Peyer's patch (tissue), 4 donors: Measurements from ENCODE around the gene CXCL6. TPM values are rescaled to one million over a fixed set of nuclear protein-coding genes. Genes with fewer than 3 reads are reported as not detected.

Source experiments
- DNase-seq, 3 donors: peaks; one replicate each; pipeline ENCODE4 v3.0.0-alpha.2; 2017 to 2019
- H3K27ac ChIP-seq, 4 donors: fragments of 200-600 bp; sonication (generic); one replicate each; pipeline ENCODE4 v1.5.1; 2016 to 2019
- H3K27me3 ChIP-seq, 2 donors: fragments of 200-600 bp; sonication (generic); one replicate each; pipeline ENCODE4 v1.5.1; 2019
- H3K36me3 ChIP-seq, 3 donors: fragments of 200-600 bp; sonication (generic); one replicate each; pipeline ENCODE4 v1.5.1; 2016 to 2019
- H3K4me1 ChIP-seq, 4 donors: fragments of 200-600 bp; sonication (generic); one replicate each; pipeline ENCODE4 v1.5.1; 2016 to 2019
- H3K4me3 ChIP-seq, 4 donors: fragments of 200-600 bp; sonication (generic); 1 replicate in 3 of 4; 2 replicates in 1 of 4; pipeline ENCODE4 v1.5.1; 2016 to 2019; ENCODE audit warnings: mild to moderate bottlenecking in 1 of 4
- H3K9me3 ChIP-seq, 4 donors: fragments of 200-600 bp; sonication (generic); one replicate each; pipeline ENCODE4 v1.5.1; 2016 to 2019; ENCODE audit warnings: mild to moderate bottlenecking in 1 of 4
- CTCF ChIP-seq, 6 experiments: fragments of 450-650 bp in 4 of 6; fragments of 200-600 bp in 2 of 6; sonication (generic) in 1 of 6; IDR thresholded peaks; one replicate each; pipeline ENCODE4 v1.5.1; 2017 to 2019; ENCODE audit warnings: antibody characterized with exemption in 6 of 6, mild to moderate bottlenecking in 3 of 6, moderate library complexity in 1 of 6
- POLR2A ChIP-seq, 2 donors: fragments of 450-650 bp; IDR thresholded peaks; one replicate each; pipeline ENCODE4 v1.5.1; 2017; ENCODE audit warnings: antibody characterized with exemption in 2 of 2, mild to moderate bottlenecking in 2 of 2, moderate library complexity in 2 of 2
- total RNA-seq, 4 donors: library from RNA; depleted of rRNA; stranded (reverse); fragments of >200 nt; gene quantifications; one replicate each; pipeline ENCODE4 v1.1.0, GENCODE V29; 2016

Gene CXCL6
- total RNA-seq, 4 donors from 2014 or later = 1.6 TPM; not detected in 3

GRCh38 chr4:73803213-73803612 is 33.3 kb upstream of the CXCL6 start:
- Histone ChIP-seq H3K4me1 (no peaks in the 10 kb centered on the region), H3K27me3 (no peaks in the 10 kb centered on the region), H3K27ac (no peak overlapping the region), H3K4me3 (no peak overlapping the region), H3K9me3 (no peaks in the 10 kb centered on the region), H3K36me3 (no peaks in the 10 kb centered on the region)
- DNase-seq = no peak
- TF ChIP-seq CTCF (IDR thresholded peaks at IDR 0.05) (no peak), POLR2A (IDR thresholded peaks at IDR 0.05) (no peak)

GRCh38 chr4:73810191-73810590 is 26.3 kb upstream of the CXCL6 start:
- H3K27ac ChIP-seq = no peak overlapping the region
- no peaks in the 10 kb centered on the region for H3K36me3 ChIP-seq
- TF ChIP-seq POLR2A (IDR thresholded peaks at IDR 0.05) = no peak
- TF ChIP-seq CTCF (IDR thresholded peaks at IDR 0.05) = no peak
- DNase-seq = no peak
- H3K9me3 ChIP-seq = no peaks in the 10 kb centered on the region
- H3K4me1 ChIP-seq = no peaks in the 10 kb centered on the region
- no peak overlapping the region for H3K4me3 ChIP-seq
- H3K27me3 ChIP-seq = no peaks in the 10 kb centered on the region

- H3K4me3 ChIP-seq = no peak overlapping the region
- no peaks in the 10 kb centered on the region for H3K36me3 ChIP-seq
- no peak for TF ChIP-seq POLR2A (IDR thresholded peaks at IDR 0.05)
- no peak for TF ChIP-seq CTCF (IDR thresholded peaks at IDR 0.05)
- H3K9me3 ChIP-seq = no peaks in the 10 kb centered on the region
- no peak overlapping the region for H3K27ac ChIP-seq
- no peak for DNase-seq
- H3K27me3 ChIP-seq = no peaks in the 10 kb centered on the region
- no peaks in the 10 kb centered on the region for H3K4me1 ChIP-seq
Observed at GRCh38 chr4:73811841-73812240, 24.6 kb upstream of the CXCL6 start.

- H3K27ac ChIP-seq = no peak overlapping the region
- H3K9me3 ChIP-seq = no peaks in the 10 kb centered on the region
- no peaks in the 10 kb centered on the region for H3K4me1 ChIP-seq
- no peak for TF ChIP-seq CTCF (IDR thresholded peaks at IDR 0.05)
- H3K4me3 ChIP-seq = no peak overlapping the region
- no peaks in the 10 kb centered on the region for H3K36me3 ChIP-seq
- H3K27me3 ChIP-seq = no peaks in the 10 kb centered on the region
- DNase-seq = no peak
Observed at GRCh38 chr4:73814679-73815078, 21.8 kb upstream of the CXCL6 start.

GRCh38 chr4:73815145-73815544 is 21.3 kb upstream of the CXCL6 start:
- H3K27me3 ChIP-seq = no peaks in the 10 kb centered on the region
- TF ChIP-seq POLR2A (IDR thresholded peaks at IDR 0.05) (no peak), CTCF (IDR thresholded peaks at IDR 0.05) (no peak)
- H3K27ac ChIP-seq = no peak overlapping the region
- H3K36me3 ChIP-seq = no peaks in the 10 kb centered on the region
- no peak overlapping the region for H3K4me3 ChIP-seq
- H3K4me1 ChIP-seq = no peaks in the 10 kb centered on the region
- no peak for DNase-seq
- H3K9me3 ChIP-seq = no peaks in the 10 kb centered on the region

- no peak for TF ChIP-seq POLR2A (IDR thresholded peaks at IDR 0.05)
Observed at GRCh38 chr4:73816814-73817213, 19.7 kb upstream of the CXCL6 start.

More at GRCh38 chr4:73816814-73817213, 19.7 kb upstream of the CXCL6 start:
- Histone ChIP-seq H3K9me3 (no peaks in the 10 kb centered on the region), H3K36me3 (no peaks in the 10 kb centered on the region), H3K4me1 (no peaks in the 10 kb centered on the region), H3K27ac (no peak overlapping the region), H3K4me3 (no peak overlapping the region), H3K27me3 (no peaks in the 10 kb centered on the region)
- DNase-seq = no peak
